K562 (cell line): ENCODE data around the gene SZT2. TPM values are rescaled to one million over a fixed set of nuclear protein-coding genes. Genes with fewer than 3 reads are reported as not detected.

Experiments
- ATAC-seq: fragments of 200-7000 bp; cut with Tn5 transposase; 3 replicates; pipeline ENCODE4 v1.9.1; 2020; ENCODE audit warnings: moderate library complexity
- BruUV-seq: library from RNA; stranded (reverse); fragments of 400-500 nt; replicated peaks from 2 replicates; lab custom pipeline; 2021; lab: Mats Ljungman, UMichigan
- CTCF ChIA-PET: fragments of 300-600 bp; formaldehyde crosslinking; extraction: SDS; loops from one replicate; lab custom pipeline; 2021; ENCODE audit warnings: low intra/inter-chr PET ratio; lab: Yijun Ruan, JAX
- POLR2A ChIA-PET: fragments of 300-600, 350-650 bp; sonication (Branson Sonifier 250); formaldehyde crosslinking; extraction: SDS; loops from one replicate; lab custom pipeline; 2021; ENCODE audit warnings: antibody characterized with exemption, inconsistent platforms; lab: Yijun Ruan, JAX
- DNase-seq, 4 experiments: peaks; one replicate each; pipeline versions ENCODE4 v3.0.0 to v3.0.0-alpha.2; 2011 to 2018; ENCODE audit warnings: low spot score in 3 of 4, mixed read lengths in 3 of 4; ENCODE audit errors: extremely low read depth in 1 of 4
- FAIRE-seq: peaks from 2 replicates; lab custom pipeline; 2011; peaks lifted over from hg19 to GRCh38; lab: Jason Lieb, UNC
- H2AFZ ChIP-seq: 2 replicates; pipeline ENCODE4 v1.6.0; 2011; ENCODE audit warnings: low read depth, low read length, control low read depth, inconsistent platforms
- H3K27ac ChIP-seq: fragments of 200-600 bp; 3 replicates; pipeline ENCODE4 v1.8.0; 2011; ENCODE audit warnings: low read depth, mild to moderate bottlenecking, control low read depth, inconsistent platforms, low read length, moderate library complexity, mixed read lengths; ENCODE audit errors: extremely low read depth
- H3K27me3 ChIP-seq, 2 experiments: fragments of 300-600 bp in 1 of 2; 2 replicates in 1 of 2; 3 replicates in 1 of 2; pipeline versions ENCODE4 v1.6.0 to v1.8.0; 2011; ENCODE audit warnings: inconsistent platforms in 2 of 2, low read length in 2 of 2, mild to moderate bottlenecking in 1 of 2, mixed read lengths in 1 of 2, moderate library complexity in 1 of 2; ENCODE audit not compliant: control insufficient read depth in 2 of 2, insufficient read depth in 2 of 2
- H3K36me3 ChIP-seq: fragments of 300-600 bp; 3 replicates; pipeline ENCODE4 v1.8.0; 2011; ENCODE audit warnings: mild to moderate bottlenecking, low read length, inconsistent platforms; ENCODE audit not compliant: control insufficient read depth, insufficient read depth
- H3K4me1 ChIP-seq, 2 experiments: fragments of 200-600 bp in 1 of 2; replicated peaks in 1 of 2; 2 replicates in 1 of 2; 3 replicates in 1 of 2; pipeline versions ENCODE4 v1.5.1 to v1.8.0; 2011; ENCODE audit warnings: inconsistent platforms in 2 of 2, low read length in 2 of 2, mild to moderate bottlenecking in 1 of 2, mixed read lengths in 1 of 2, moderate library complexity in 1 of 2; ENCODE audit not compliant: control insufficient read depth in 2 of 2, insufficient read depth in 2 of 2
- H3K4me2 ChIP-seq: 2 replicates; pipeline ENCODE4 v1.6.1; 2011; ENCODE audit warnings: low read length, control low read depth, inconsistent platforms, mixed read lengths; ENCODE audit not compliant: insufficient read depth
- H3K4me3 ChIP-seq: fragments of 200-600 bp; sonication (generic), shearing (Covaris generic); 2 replicates; pipeline ENCODE4 v1.5.1; 2016; ENCODE audit warnings: control low read depth, inconsistent platforms
- H3K79me2 ChIP-seq: fragments of 200-600 bp; 3 replicates; pipeline ENCODE4 v1.8.0; 2011; ENCODE audit warnings: low read length, inconsistent platforms; ENCODE audit not compliant: control insufficient read depth, insufficient read depth
- H3K9ac ChIP-seq, 2 experiments: 2 replicates each; pipeline versions ENCODE4 v1.6.0 to v1.6.1; 2011; ENCODE audit warnings: low read depth in 2 of 2, low read length in 2 of 2, control low read depth in 1 of 2, inconsistent platforms in 1 of 2, mild to moderate bottlenecking in 1 of 2, mixed read lengths in 1 of 2; ENCODE audit not compliant: insufficient read depth in 1 of 2
- H3K9me1 ChIP-seq: one replicate; pipeline ENCODE4 v1.6.0; 2011; ENCODE audit warnings: inconsistent platforms, mild to moderate bottlenecking, low read length, moderate library complexity; ENCODE audit not compliant: control insufficient read depth, insufficient read depth
- H3K9me3 ChIP-seq: replicated peaks from 2 replicates; pipeline ENCODE4 v1.5.1; 2011; ENCODE audit warnings: low read depth, low read length, inconsistent platforms; ENCODE audit not compliant: control insufficient read depth, insufficient read depth
- H4K20me1 ChIP-seq: replicated peaks from 2 replicates; pipeline ENCODE4 v1.6.1; 2011; ENCODE audit warnings: low read length, inconsistent platforms, mixed read lengths; ENCODE audit not compliant: control insufficient read depth, insufficient read depth
- CC2D1A ChIP-seq: fragments of 450-650 bp; IDR thresholded peaks from 2 replicates; pipeline ENCODE4 v1.6.1; 2017; ENCODE audit warnings: mild to moderate bottlenecking
- ELF1 ChIP-seq: fragments of 200-800 bp; sonication (Bioruptor generic); IDR thresholded peaks from 2 replicates; pipeline ENCODE4 v1.6.1; 2016; ENCODE audit warnings: missing genetic modification characterization, missing compliant biosample characterization
- GABPA ChIP-seq: fragments of 200-800 bp; sonication (Bioruptor generic); conservative IDR thresholded peaks from 2 replicates; pipeline ENCODE4 v1.6.1; 2016; ENCODE audit warnings: low read depth, missing genetic modification characterization, missing compliant biosample characterization
- MYBL2 ChIP-seq, 2 experiments: fragments of 450-650 bp in 1 of 2; sonication (generic) in 1 of 2; formaldehyde crosslinking in 1 of 2; IDR thresholded peaks; 2 replicates each; pipeline versions ENCODE4 v1.6.1 to v1.8.1; 2017 to 2022; ENCODE audit warnings: borderline replicate concordance in 1 of 2, inconsistent platforms in 1 of 2, low read depth in 1 of 2, mild to moderate bottlenecking in 1 of 2, missing genetic modification reagents in 1 of 2, moderate library complexity in 1 of 2
- PHF8 ChIP-seq: fragments of 200-600 bp; sonication (generic); IDR thresholded peaks from 2 replicates; pipeline ENCODE4 v1.6.1; 2012; ENCODE audit warnings: mixed run types, mild to moderate bottlenecking, inconsistent platforms, low read length, moderate library complexity, borderline replicate concordance
- SMARCA5 ChIP-seq: fragments of 450-650 bp; IDR thresholded peaks from 2 replicates; pipeline ENCODE4 v1.6.1; 2016
- TCFL5 ChIP-seq: fragments of 250-450 bp; sonication (Bioruptor Pico); conservative IDR thresholded peaks from 2 replicates; pipeline ENCODE4 v1.6.1; 2021; ENCODE audit warnings: mild to moderate bottlenecking, moderate library complexity, matching md5 sums
- ZNF431 ChIP-seq: sonication (generic); formaldehyde crosslinking; IDR thresholded peaks from 2 replicates; pipeline ENCODE4 v1.8.0; 2022; ENCODE audit warnings: mild to moderate bottlenecking, missing genetic modification reagents
- ZNF586 ChIP-seq: fragments of 450-650 bp; formaldehyde crosslinking; conservative IDR thresholded peaks from 2 replicates; pipeline ENCODE4 v1.4.0; 2020; ENCODE audit warnings: mild to moderate bottlenecking, moderate library complexity
- WGBS: fragments of 100-300 bp; shearing (Covaris generic); methylation state at CpG from one replicate; pipeline ENCODE4 v1.1.6; 2016; ENCODE audit warnings: low coverage, mixed read lengths; ENCODE audit not compliant: insufficient coverage; ENCODE audit errors: missing lambda C conversion rate; 5-methylcytosine and 5-hydroxymethylcytosine counted together
- in situ Hi-C: fragments of 300-500 bp; cut with MboI; formaldehyde crosslinking; loops from 4 replicates; pipeline ENCODE4 v1.15.0; 2018; ENCODE audit warnings: inconsistent platforms, mixed read lengths
- intact Hi-C: fragments of 100-400 bp; cut with micrococcal nuclease; formaldehyde crosslinking; loops from 2 replicates; pipeline ENCODE4 v1.14.2; 2022
- polyA plus RNA-seq, 8 experiments: library from polyadenylated mRNA; depleted of rRNA in 4 of 8; stranded (reverse) in 5 of 8; unstranded in 3 of 8; fragments of >200 nt; fragmentation: Nextera tagmentation in 2 of 8; fragmentation: Illumina TruSeq in 1 of 8; extraction: Ambion mirVana in 2 of 8; extraction: Trizol in 1 of 8; gene quantifications; 2 replicates each; pipeline versions ENCODE4 v1.2.1 to v1.2.3, GENCODE V29; 2011 to 2014; ENCODE audit warnings: inconsistent platforms in 1 of 8, missing spikeins in 1 of 8
- total RNA-seq, 7 experiments: library from RNA; depleted of rRNA in 6 of 7; stranded (reverse); fragments of >200 nt in 6 of 7; fragmentation: Illumina TruSeq in 2 of 7; extraction: Trizol in 2 of 7; gene quantifications; 2 replicates each; pipeline versions ENCODE4 v1.2.1 to v1.2.3, GENCODE V29; 2011 to 2021; ENCODE audit warnings: low replicate concordance in 1 of 7
- TF ChIP-seq, protein P1 (sequence below): fragments of 450-650 bp; IDR thresholded peaks from 2 replicates; pipeline ENCODE4 v1.6.1; 2018; ENCODE audit warnings: mild to moderate bottlenecking, low read depth; ENCODE audit not compliant: partially characterized antibody
- TF ChIP-seq, protein P2 (sequence below): sonication (generic); formaldehyde crosslinking; IDR thresholded peaks from 2 replicates; pipeline ENCODE4 v1.8.1; 2023; ENCODE audit warnings: mild to moderate bottlenecking, missing genetic modification reagents
- TF ChIP-seq, protein P3 (sequence below): fragments of 250-450 bp; sonication (Bioruptor Pico); IDR thresholded peaks from 2 replicates; pipeline ENCODE4 v1.4.0; 2020; ENCODE audit warnings: borderline replicate concordance
- TF ChIP-seq, protein P4 (sequence below): sonication (generic); formaldehyde crosslinking; IDR thresholded peaks from 2 replicates; pipeline ENCODE4 v1.8.0; 2022; ENCODE audit warnings: mild to moderate bottlenecking, missing genetic modification reagents

The SZT2 gene
- total and polyA plus RNA-seq, 9 of the 15 experiments (the other 6 are each of a cell fraction or from before 2014, with no cell fraction given) = 0.88 to 31.0 (median 12.8) TPM

- DNase-seq (no peak), FAIRE-seq (no peak), ATAC-seq (no peak)
- CTCF ChIA-PET = no interaction called here
- Histone ChIP-seq H2AFZ (no peak overlapping the region), H4K20me1 (no peaks in the 10 kb centered on the region), H3K4me2 (no peak overlapping the region), H3K4me3 (no peak overlapping the region), H3K9me1 (no peaks in the 10 kb centered on the region), H3K9me3 (no peaks in the 10 kb centered on the region), H3K36me3 (no peaks in the 10 kb centered on the region), H3K27me3 (peaks cover 32 to 51% of the 10 kb centered on the region in 2 experiments), H3K4me1 (no peaks in the 10 kb centered on the region), H3K79me2 (no peaks in the 10 kb centered on the region), H3K27ac (no peak overlapping the region), H3K9ac (no peak overlapping the region)
- intact Hi-C loops (no loop called here), in situ Hi-C loops (no loop called here)
- 0% methylated on average over 3 of the region's 3 CpGs for WGBS
- POLR2A ChIA-PET = interaction anchor here (0.6 to 0.8 kb wide), 4 partner anchors 28 to 1786 kb away, joined by 3 read pairs; no protein-coding TSS in a partner anchor
- BruUV-seq = no TSS peak
- TF ChIP-seq CC2D1A (no peak), SMARCA5 (no peak), GABPA (tag) (no peak), PHF8 (no peak), ELF1 (tag) (no peak), ZNF586 (CRISPR knock-in tag) (no peak), TCFL5 (no peak), MYBL2 (IDR thresholded peaks at IDR 0.05; ENCODE audit: low read depth) (no peak), MYBL2 (CRISPR knock-in tag; IDR thresholded peaks at IDR 0.05; ENCODE audit: borderline replicate concordance) (no peak), ZNF431 (CRISPR knock-in tag) (no peak)
- TF ChIP-seq, protein P1, sequence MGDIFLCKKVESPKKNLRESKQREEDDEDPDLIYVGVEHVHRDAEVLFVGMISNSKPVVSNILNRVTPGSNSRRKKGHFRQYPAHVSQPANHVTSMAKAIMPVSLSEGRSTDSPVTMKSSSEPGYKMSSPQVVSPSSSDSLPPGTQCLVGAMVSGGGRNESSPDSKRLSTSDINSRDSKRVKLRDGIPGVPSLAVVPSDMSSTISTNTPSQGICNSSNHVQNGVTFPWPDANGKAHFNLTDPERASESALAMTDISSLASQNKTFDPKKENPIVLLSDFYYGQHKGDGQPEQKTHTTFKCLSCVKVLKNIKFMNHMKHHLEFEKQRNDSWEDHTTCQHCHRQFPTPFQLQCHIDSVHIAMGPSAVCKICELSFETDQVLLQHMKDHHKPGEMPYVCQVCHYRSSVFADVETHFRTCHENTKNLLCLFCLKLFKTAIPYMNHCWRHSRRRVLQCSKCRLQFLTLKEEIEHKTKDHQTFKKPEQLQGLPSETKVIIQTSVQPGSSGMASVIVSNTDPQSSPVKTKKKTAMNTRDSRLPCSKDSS = no peak
- TF ChIP-seq, protein P2, sequence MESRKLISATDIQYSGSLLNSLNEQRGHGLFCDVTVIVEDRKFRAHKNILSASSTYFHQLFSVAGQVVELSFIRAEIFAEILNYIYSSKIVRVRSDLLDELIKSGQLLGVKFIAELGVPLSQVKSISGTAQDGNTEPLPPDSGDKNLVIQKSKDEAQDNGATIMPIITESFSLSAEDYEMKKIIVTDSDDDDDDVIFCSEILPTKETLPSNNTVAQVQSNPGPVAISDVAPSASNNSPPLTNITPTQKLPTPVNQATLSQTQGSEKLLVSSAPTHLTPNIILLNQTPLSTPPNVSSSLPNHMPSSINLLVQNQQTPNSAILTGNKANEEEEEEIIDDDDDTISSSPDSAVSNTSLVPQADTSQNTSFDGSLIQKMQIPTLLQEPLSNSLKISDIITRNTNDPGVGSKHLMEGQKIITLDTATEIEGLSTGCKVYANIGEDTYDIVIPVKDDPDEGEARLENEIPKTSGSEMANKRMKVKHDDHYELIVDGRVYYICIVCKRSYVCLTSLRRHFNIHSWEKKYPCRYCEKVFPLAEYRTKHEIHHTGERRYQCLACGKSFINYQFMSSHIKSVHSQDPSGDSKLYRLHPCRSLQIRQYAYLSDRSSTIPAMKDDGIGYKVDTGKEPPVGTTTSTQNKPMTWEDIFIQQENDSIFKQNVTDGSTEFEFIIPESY = no peak
- TF ChIP-seq, protein P3, sequence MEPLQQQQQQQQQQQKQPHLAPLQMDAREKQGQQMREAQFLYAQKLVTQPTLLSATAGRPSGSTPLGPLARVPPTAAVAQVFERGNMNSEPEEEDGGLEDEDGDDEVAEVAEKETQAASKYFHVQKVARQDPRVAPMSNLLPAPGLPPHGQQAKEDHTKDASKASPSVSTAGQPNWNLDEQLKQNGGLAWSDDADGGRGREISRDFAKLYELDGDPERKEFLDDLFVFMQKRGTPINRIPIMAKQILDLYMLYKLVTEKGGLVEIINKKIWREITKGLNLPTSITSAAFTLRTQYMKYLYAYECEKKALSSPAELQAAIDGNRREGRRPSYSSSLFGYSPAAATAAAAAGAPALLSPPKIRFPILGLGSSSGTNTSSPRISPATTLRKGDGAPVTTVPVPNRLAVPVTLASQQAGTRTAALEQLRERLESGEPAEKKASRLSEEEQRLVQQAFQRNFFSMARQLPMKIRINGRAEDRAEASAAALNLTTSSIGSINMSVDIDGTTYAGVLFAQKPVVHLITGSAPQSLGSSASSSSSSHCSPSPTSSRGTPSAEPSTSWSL (CRISPR knock-in tag) = no peak
- TF ChIP-seq, protein P4, sequence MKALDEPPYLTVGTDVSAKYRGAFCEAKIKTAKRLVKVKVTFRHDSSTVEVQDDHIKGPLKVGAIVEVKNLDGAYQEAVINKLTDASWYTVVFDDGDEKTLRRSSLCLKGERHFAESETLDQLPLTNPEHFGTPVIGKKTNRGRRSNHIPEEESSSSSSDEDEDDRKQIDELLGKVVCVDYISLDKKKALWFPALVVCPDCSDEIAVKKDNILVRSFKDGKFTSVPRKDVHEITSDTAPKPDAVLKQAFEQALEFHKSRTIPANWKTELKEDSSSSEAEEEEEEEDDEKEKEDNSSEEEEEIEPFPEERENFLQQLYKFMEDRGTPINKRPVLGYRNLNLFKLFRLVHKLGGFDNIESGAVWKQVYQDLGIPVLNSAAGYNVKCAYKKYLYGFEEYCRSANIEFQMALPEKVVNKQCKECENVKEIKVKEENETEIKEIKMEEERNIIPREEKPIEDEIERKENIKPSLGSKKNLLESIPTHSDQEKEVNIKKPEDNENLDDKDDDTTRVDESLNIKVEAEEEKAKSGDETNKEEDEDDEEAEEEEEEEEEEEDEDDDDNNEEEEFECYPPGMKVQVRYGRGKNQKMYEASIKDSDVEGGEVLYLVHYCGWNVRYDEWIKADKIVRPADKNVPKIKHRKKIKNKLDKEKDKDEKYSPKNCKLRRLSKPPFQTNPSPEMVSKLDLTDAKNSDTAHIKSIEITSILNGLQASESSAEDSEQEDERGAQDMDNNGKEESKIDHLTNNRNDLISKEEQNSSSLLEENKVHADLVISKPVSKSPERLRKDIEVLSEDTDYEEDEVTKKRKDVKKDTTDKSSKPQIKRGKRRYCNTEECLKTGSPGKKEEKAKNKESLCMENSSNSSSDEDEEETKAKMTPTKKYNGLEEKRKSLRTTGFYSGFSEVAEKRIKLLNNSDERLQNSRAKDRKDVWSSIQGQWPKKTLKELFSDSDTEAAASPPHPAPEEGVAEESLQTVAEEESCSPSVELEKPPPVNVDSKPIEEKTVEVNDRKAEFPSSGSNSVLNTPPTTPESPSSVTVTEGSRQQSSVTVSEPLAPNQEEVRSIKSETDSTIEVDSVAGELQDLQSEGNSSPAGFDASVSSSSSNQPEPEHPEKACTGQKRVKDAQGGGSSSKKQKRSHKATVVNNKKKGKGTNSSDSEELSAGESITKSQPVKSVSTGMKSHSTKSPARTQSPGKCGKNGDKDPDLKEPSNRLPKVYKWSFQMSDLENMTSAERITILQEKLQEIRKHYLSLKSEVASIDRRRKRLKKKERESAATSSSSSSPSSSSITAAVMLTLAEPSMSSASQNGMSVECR (CRISPR knock-in tag) = no peak
Measured at GRCh38 chr1:43468414-43468813, 78.7 kb downstream of the SZT2 start.
